ENCODE data around the gene NFIA.
A peak's percentile ranks its signal among the peaks of the same experiment; 100 is the strongest.

NFIA gene

DNA sequence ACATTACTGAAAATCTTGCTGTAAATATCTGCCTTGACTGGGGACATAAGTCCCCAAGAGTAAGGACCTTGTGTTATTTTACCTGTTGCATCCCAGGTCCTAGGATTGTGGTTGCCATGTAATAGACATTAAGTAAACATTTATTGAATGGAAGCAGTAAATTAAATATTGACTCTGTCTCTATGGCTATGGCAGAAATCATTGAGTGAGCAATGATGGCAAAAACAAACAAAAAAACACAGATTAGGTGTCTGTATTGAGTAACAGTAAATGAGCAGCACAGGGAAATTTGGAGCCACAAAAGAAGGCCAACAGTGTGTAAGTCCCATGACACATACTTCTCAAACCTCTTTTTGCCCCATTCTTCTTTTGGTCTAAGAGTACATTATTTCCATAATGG is 240.4 kb downstream of the NFIA start:
- H3K9ac ChIP-seq (ENCODE audit: low read length): no peak overlapping the region
- H3K4ac ChIP-seq (ENCODE audit: low read depth, low read length): no peak overlapping the region
- H3K14ac ChIP-seq (ENCODE audit: low read length): no peak overlapping the region
- H3K79me2 ChIP-seq (ENCODE audit: control insufficient read depth, insufficient read depth, low read length, poor library complexity): no peaks in the 10 kb centered on the region
- no peak overlapping the region for H2AFZ ChIP-seq (ENCODE audit: insufficient read depth, low read length, poor library complexity)
- H3K18ac ChIP-seq (ENCODE audit: low read length): no peak overlapping the region
- H2BK120ac ChIP-seq (ENCODE audit: insufficient read depth, low read length, poor library complexity): no peak overlapping the region
- H3K23ac ChIP-seq (ENCODE audit: low read length): no peak overlapping the region
- peaks cover 2% of the 10 kb centered on the region in 2 experiments for H3K4me1 ChIP-seq (ENCODE audit: control insufficient read depth in 1 of 2, insufficient read depth in 2 of 2, low read length in 2 of 2)
- DNase-seq: no peak
- H3K4me3 ChIP-seq (ENCODE audit: low read depth, low read length): no peak overlapping the region
- H4K12ac ChIP-seq (ENCODE audit: low read depth, low read length): no peak overlapping the region
- H3K9me3 ChIP-seq (ENCODE audit: insufficient read depth, low read depth, low read length): no peaks in the 10 kb centered on the region
- no peak overlapping the region for H4K91ac ChIP-seq (ENCODE audit: low read depth, low read length)
- H3K36me3 ChIP-seq (ENCODE audit: control insufficient read depth in 1 of 2, insufficient read depth in 2 of 2, low read length in 2 of 2): no peaks in the 10 kb centered on the region
- H2AK5ac ChIP-seq (ENCODE audit: low read length): no peak overlapping the region
- H2BK12ac ChIP-seq (ENCODE audit: low read length): no peak overlapping the region
- no peak overlapping the region for H4K8ac ChIP-seq (ENCODE audit: low read depth, low read length)
- H3K79me1 ChIP-seq (ENCODE audit: low read length): no peaks in the 10 kb centered on the region
- no peak overlapping the region for H3K27ac ChIP-seq (ENCODE audit: low read depth, low read length)
- H2BK5ac ChIP-seq (ENCODE audit: low read depth, low read length, poor library complexity): no peak overlapping the region
- H3K27me3 ChIP-seq (ENCODE audit: insufficient read depth, low read length): no peaks in the 10 kb centered on the region
- no peak overlapping the region for H3K4me2 ChIP-seq (ENCODE audit: low read length)

GRCh38 chr1:61323681-61324328 is 241.4 kb downstream of the NFIA start:
- WGBS (ENCODE audit: extremely low coverage, insufficient coverage, insufficient read length): no CpG with 5 or more reads among the region's 6 CpGs
- Histone ChIP-seq H2BK120ac (ENCODE audit: insufficient read depth, low read length, poor library complexity) (no peak overlapping the region), H3K4me1 (ENCODE audit: control insufficient read depth in 1 of 2, insufficient read depth in 2 of 2, low read length in 2 of 2) (peaks cover 1 to 2% of the 10 kb centered on the region in 2 experiments), H3K4me3 (ENCODE audit: low read depth, low read length) (no peak overlapping the region), H3K79me2 (ENCODE audit: control insufficient read depth, insufficient read depth, low read length, poor library complexity) (no peaks in the 10 kb centered on the region), H3K9ac (ENCODE audit: low read length) (no peak overlapping the region), H2BK12ac (ENCODE audit: low read length) (no peak overlapping the region), H3K79me1 (ENCODE audit: low read length) (no peaks in the 10 kb centered on the region), H3K27ac (ENCODE audit: low read depth, low read length) (no peak overlapping the region), H4K91ac (ENCODE audit: low read depth, low read length) (no peak overlapping the region), H3K4me2 (ENCODE audit: low read length) (no peak overlapping the region), H3K23ac (ENCODE audit: low read length) (no peak overlapping the region), H4K8ac (ENCODE audit: low read depth, low read length) (no peak overlapping the region), H2BK5ac (ENCODE audit: low read depth, low read length, poor library complexity) (no peak overlapping the region), H4K12ac (ENCODE audit: low read depth, low read length) (no peak overlapping the region), H3K27me3 (ENCODE audit: insufficient read depth, low read length) (no peaks in the 10 kb centered on the region), H3K4ac (ENCODE audit: low read depth, low read length) (no peak overlapping the region), H3K14ac (ENCODE audit: low read length) (no peak overlapping the region), H3K36me3 (ENCODE audit: control insufficient read depth in 1 of 2, insufficient read depth in 2 of 2, low read length in 2 of 2) (no peaks in the 10 kb centered on the region), H2AFZ (ENCODE audit: insufficient read depth, low read length, poor library complexity) (no peak overlapping the region), H2AK5ac (ENCODE audit: low read length) (no peak overlapping the region), H3K18ac (ENCODE audit: low read length) (no peak overlapping the region), H3K9me3 (ENCODE audit: insufficient read depth, low read depth, low read length) (no peaks in the 10 kb centered on the region)
- peak in 1 of 2 donors; percentile 3 for DNase-seq

DNA sequence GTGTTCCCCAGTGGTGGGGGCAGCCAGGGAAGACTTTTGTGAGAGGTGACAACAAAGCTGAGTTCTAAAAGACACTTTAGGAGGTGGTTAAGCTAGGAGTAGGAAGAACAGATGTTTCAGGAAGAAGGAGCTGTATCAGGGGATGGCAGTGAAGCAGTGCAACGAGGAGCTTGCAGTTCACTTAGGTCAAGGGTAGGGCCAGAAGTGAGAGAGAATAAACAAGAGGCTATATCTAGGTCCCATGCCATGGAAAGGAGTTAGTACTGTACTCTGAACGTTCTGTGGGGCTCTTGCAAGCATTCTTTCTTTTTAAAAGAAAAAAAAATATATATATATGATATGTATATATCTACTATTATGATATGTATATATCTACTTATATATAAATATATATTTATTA is 244.4 kb downstream of the NFIA start:
- Histone ChIP-seq H2BK12ac (ENCODE audit: low read length) (no peak overlapping the region), H3K4ac (ENCODE audit: low read depth, low read length) (no peak overlapping the region), H3K23ac (ENCODE audit: low read length) (no peak overlapping the region), H3K36me3 (ENCODE audit: control insufficient read depth in 1 of 2, insufficient read depth in 2 of 2, low read length in 2 of 2) (no peaks in the 10 kb centered on the region), H3K4me2 (ENCODE audit: low read length) (no peak overlapping the region), H3K27me3 (ENCODE audit: insufficient read depth, low read length) (no peaks in the 10 kb centered on the region), H4K12ac (ENCODE audit: low read depth, low read length) (no peak overlapping the region), H3K18ac (ENCODE audit: low read length) (no peak overlapping the region), H3K4me3 (ENCODE audit: low read depth, low read length) (no peak overlapping the region), H2AFZ (ENCODE audit: insufficient read depth, low read length, poor library complexity) (no peak overlapping the region), H2BK5ac (ENCODE audit: low read depth, low read length, poor library complexity) (no peak overlapping the region), H4K8ac (ENCODE audit: low read depth, low read length) (no peak overlapping the region), H3K4me1 (ENCODE audit: control insufficient read depth in 1 of 2, insufficient read depth in 2 of 2, low read length in 2 of 2) (peaks cover 0 to 2% of the 10 kb centered on the region in 2 experiments), H3K9me3 (ENCODE audit: insufficient read depth, low read depth, low read length) (no peaks in the 10 kb centered on the region), H2BK120ac (ENCODE audit: insufficient read depth, low read length, poor library complexity) (no peak overlapping the region), H3K79me2 (ENCODE audit: control insufficient read depth, insufficient read depth, low read length, poor library complexity) (no peaks in the 10 kb centered on the region), H3K14ac (ENCODE audit: low read length) (no peak overlapping the region), H3K9ac (ENCODE audit: low read length) (no peak overlapping the region), H4K91ac (ENCODE audit: low read depth, low read length) (no peak overlapping the region), H3K79me1 (ENCODE audit: low read length) (no peaks in the 10 kb centered on the region), H3K27ac (ENCODE audit: low read depth, low read length) (no peak overlapping the region), H2AK5ac (ENCODE audit: low read length) (no peak overlapping the region)
- no peak for DNase-seq
- no CpG with 5 or more reads among the region's 2 CpGs for WGBS (ENCODE audit: extremely low coverage, insufficient coverage, insufficient read length)

DNA sequence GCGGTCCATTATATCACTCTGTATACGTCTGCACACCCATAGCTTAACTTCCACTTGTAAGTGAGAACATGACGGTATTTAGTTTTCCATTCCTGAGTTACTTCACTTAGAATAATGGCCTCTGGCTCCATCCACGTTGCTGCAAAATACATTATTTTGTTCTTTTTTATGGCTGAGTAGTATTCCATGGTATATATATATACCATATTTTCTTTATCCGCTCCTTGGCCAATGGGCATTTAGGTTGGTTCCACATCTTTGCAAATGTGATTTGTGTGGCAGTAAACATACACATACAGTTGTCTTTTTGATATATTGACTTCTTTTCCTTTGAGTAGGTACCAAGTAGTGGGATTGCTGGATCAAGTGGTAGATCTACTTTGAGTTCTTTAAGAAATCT is 245.1 kb downstream of the NFIA start:
- Histone ChIP-seq H3K79me2 (ENCODE audit: control insufficient read depth, insufficient read depth, low read length, poor library complexity) (no peaks in the 10 kb centered on the region), H3K27ac (ENCODE audit: low read depth, low read length) (no peak overlapping the region), H2BK12ac (ENCODE audit: low read length) (no peak overlapping the region), H3K14ac (ENCODE audit: low read length) (no peak overlapping the region), H3K79me1 (ENCODE audit: low read length) (no peaks in the 10 kb centered on the region), H4K8ac (ENCODE audit: low read depth, low read length) (no peak overlapping the region), H3K4ac (ENCODE audit: low read depth, low read length) (no peak overlapping the region), H3K4me3 (ENCODE audit: low read depth, low read length) (no peak overlapping the region), H3K36me3 (ENCODE audit: control insufficient read depth in 1 of 2, insufficient read depth in 2 of 2, low read length in 2 of 2) (no peaks in the 10 kb centered on the region), H3K23ac (ENCODE audit: low read length) (no peak overlapping the region), H3K4me2 (ENCODE audit: low read length) (no peak overlapping the region), H2AK5ac (ENCODE audit: low read length) (no peak overlapping the region), H2BK5ac (ENCODE audit: low read depth, low read length, poor library complexity) (no peak overlapping the region), H2AFZ (ENCODE audit: insufficient read depth, low read length, poor library complexity) (no peak overlapping the region), H3K9me3 (ENCODE audit: insufficient read depth, low read depth, low read length) (no peaks in the 10 kb centered on the region), H3K27me3 (ENCODE audit: insufficient read depth, low read length) (no peaks in the 10 kb centered on the region), H2BK120ac (ENCODE audit: insufficient read depth, low read length, poor library complexity) (no peak overlapping the region), H4K12ac (ENCODE audit: low read depth, low read length) (no peak overlapping the region), H3K9ac (ENCODE audit: low read length) (no peak overlapping the region), H4K91ac (ENCODE audit: low read depth, low read length) (no peak overlapping the region), H3K4me1 (ENCODE audit: control insufficient read depth in 1 of 2, insufficient read depth in 2 of 2, low read length in 2 of 2) (no peaks in the 10 kb centered on the region), H3K18ac (ENCODE audit: low read length) (no peak overlapping the region)
- WGBS (ENCODE audit: extremely low coverage, insufficient coverage, insufficient read length): no CpG with 5 or more reads among the region's 5 CpGs
- DNase-seq: no peak

Data from trophoblast cell (in vitro differentiated cells and primary cell).